HEK293 (cell line): ENCODE data around the gene PDLIM4.

ENCODE experiments used
- GLIS1 ChIP-seq: fragments of 450-650 bp; formaldehyde crosslinking; IDR thresholded peaks from 2 replicates; pipeline ENCODE4 v1.5.1; 2016; ENCODE audit warnings: missing biosample characterization, missing genetic modification characterization
- HOXA7 ChIP-seq: sonication (generic); formaldehyde crosslinking; IDR thresholded peaks from 2 replicates; pipeline ENCODE4 v1.8.1; 2022; ENCODE audit warnings: missing genetic modification reagents, borderline replicate concordance
- REPIN1 ChIP-seq: fragments of 450-650 bp; formaldehyde crosslinking; IDR thresholded peaks from 2 replicates; pipeline ENCODE4 v1.5.1; 2017; ENCODE audit warnings: missing biosample characterization, missing genetic modification characterization, low read depth
- SP3 ChIP-seq: fragments of 450-650 bp; formaldehyde crosslinking; IDR thresholded peaks from 2 replicates; pipeline ENCODE4 v1.5.1; 2016; ENCODE audit warnings: missing biosample characterization, missing genetic modification characterization
- YY2 ChIP-seq: fragments of 450-650 bp; formaldehyde crosslinking; IDR thresholded peaks from 2 replicates; pipeline ENCODE4 v1.5.1; 2016; ENCODE audit warnings: missing biosample characterization, missing genetic modification characterization
- ZBTB10 ChIP-seq: fragments of 450-650 bp; formaldehyde crosslinking; IDR thresholded peaks from 2 replicates; pipeline ENCODE4 v1.5.1; 2016; ENCODE audit warnings: missing biosample characterization, missing genetic modification characterization
- ZBTB21 ChIP-seq: fragments of 450-650 bp; formaldehyde crosslinking; IDR thresholded peaks from 2 replicates; pipeline ENCODE4 v1.5.1; 2017; ENCODE audit warnings: missing biosample characterization, missing genetic modification characterization
- ZBTB6 ChIP-seq: fragments of 450-650 bp; formaldehyde crosslinking; IDR thresholded peaks from 2 replicates; pipeline ENCODE4 v1.5.1; 2017; ENCODE audit warnings: missing biosample characterization, missing genetic modification characterization
- ZNF10 ChIP-seq: fragments of 450-650 bp; formaldehyde crosslinking; IDR thresholded peaks from 2 replicates; pipeline ENCODE4 v1.5.1; 2017; ENCODE audit warnings: missing biosample characterization, missing genetic modification characterization
- ZNF2 ChIP-seq: fragments of 450-650 bp; formaldehyde crosslinking; IDR thresholded peaks from 2 replicates; pipeline ENCODE4 v1.5.1; 2016; ENCODE audit warnings: missing biosample characterization, missing genetic modification characterization
- ZNF221 ChIP-seq: fragments of 450-650 bp; formaldehyde crosslinking; IDR thresholded peaks from 2 replicates; pipeline ENCODE4 v1.5.1; 2017; ENCODE audit warnings: missing biosample characterization, missing genetic modification characterization, borderline replicate concordance
- ZNF223 ChIP-seq: fragments of 450-650 bp; formaldehyde crosslinking; IDR thresholded peaks from 2 replicates; pipeline ENCODE4 v1.5.1; 2016; ENCODE audit warnings: missing biosample characterization, missing genetic modification characterization
- ZNF24 ChIP-seq: fragments of 450-650 bp; formaldehyde crosslinking; IDR thresholded peaks from 2 replicates; pipeline ENCODE4 v1.5.1; 2016; ENCODE audit warnings: missing biosample characterization, missing genetic modification characterization
- ZNF274 ChIP-seq, 2 experiments: fragments of 200-500 bp in 1 of 2; fragments of 450-650 bp in 1 of 2; sonication (Bioruptor generic) in 1 of 2; formaldehyde crosslinking in 1 of 2; IDR thresholded peaks; 2 replicates each; pipeline versions ENCODE4 v1.5.1 to v1.6.1; 2014 to 2016; ENCODE audit warnings: borderline replicate concordance in 1 of 2, inconsistent platforms in 1 of 2, low read length in 1 of 2, missing biosample characterization in 1 of 2, missing genetic modification characterization in 1 of 2
- ZNF341 ChIP-seq: fragments of 450-650 bp; formaldehyde crosslinking; IDR thresholded peaks from 2 replicates; pipeline ENCODE4; 2016; ENCODE audit warnings: low read depth, missing biosample characterization, missing genetic modification characterization
- ZNF350 ChIP-seq: fragments of 450-650 bp; formaldehyde crosslinking; IDR thresholded peaks from 2 replicates; pipeline ENCODE4 v1.5.0; 2017; ENCODE audit warnings: missing biosample characterization, mild to moderate bottlenecking, missing genetic modification characterization
- ZNF366 ChIP-seq: fragments of 450-650 bp; formaldehyde crosslinking; conservative IDR thresholded peaks from 2 replicates; pipeline ENCODE4 v1.5.1; 2016; ENCODE audit warnings: missing biosample characterization, missing genetic modification characterization
- ZNF391 ChIP-seq: fragments of 450-650 bp; formaldehyde crosslinking; IDR thresholded peaks from 2 replicates; pipeline ENCODE4 v1.5.1; 2016; ENCODE audit warnings: low read depth, missing biosample characterization, missing genetic modification characterization, borderline replicate concordance
- ZNF394 ChIP-seq: fragments of 450-650 bp; formaldehyde crosslinking; IDR thresholded peaks from 2 replicates; pipeline ENCODE4 v1.5.1; 2016; ENCODE audit warnings: missing biosample characterization, missing genetic modification characterization, mild to moderate bottlenecking, moderate library complexity, borderline replicate concordance
- ZNF561 ChIP-seq: fragments of 450-650 bp; IDR thresholded peaks from 2 replicates; pipeline ENCODE4 v1.5.1; 2018; ENCODE audit warnings: missing biosample characterization, missing genetic modification characterization, borderline replicate concordance
- ZNF621 ChIP-seq: fragments of 450-650 bp; formaldehyde crosslinking; IDR thresholded peaks from 2 replicates; pipeline ENCODE4 v1.5.1; 2017; ENCODE audit warnings: missing biosample characterization, missing genetic modification characterization
- ZNF629 ChIP-seq: fragments of 450-650 bp; formaldehyde crosslinking; IDR thresholded peaks from 2 replicates; pipeline ENCODE4 v1.5.1; 2017; ENCODE audit warnings: missing biosample characterization, missing genetic modification characterization
- ZNF785 ChIP-seq: fragments of 450-650 bp; formaldehyde crosslinking; IDR thresholded peaks from 2 replicates; pipeline ENCODE4 v1.5.1; 2016; ENCODE audit warnings: missing biosample characterization, missing genetic modification characterization
- ZSCAN16 ChIP-seq: fragments of 450-650 bp; formaldehyde crosslinking; IDR thresholded peaks from 2 replicates; pipeline ENCODE4 v1.5.1; 2016; ENCODE audit warnings: missing biosample characterization, missing genetic modification characterization
- ZXDB ChIP-seq: fragments of 450-650 bp; formaldehyde crosslinking; IDR thresholded peaks from 2 replicates; pipeline ENCODE4 v1.5.1; 2016; ENCODE audit warnings: missing biosample characterization, missing genetic modification characterization
- TF ChIP-seq, protein P1 (sequence below): fragments of 450-650 bp; formaldehyde crosslinking; IDR thresholded peaks from 2 replicates; pipeline ENCODE4 v1.5.1; 2016; ENCODE audit warnings: missing biosample characterization, missing genetic modification characterization, borderline replicate concordance
- TF ChIP-seq, protein P2 (sequence below): fragments of 450-650 bp; formaldehyde crosslinking; IDR thresholded peaks from 2 replicates; pipeline ENCODE4 v1.5.1; 2017; ENCODE audit warnings: missing biosample characterization, mild to moderate bottlenecking, missing genetic modification characterization, moderate library complexity

Gene PDLIM4

DNA sequence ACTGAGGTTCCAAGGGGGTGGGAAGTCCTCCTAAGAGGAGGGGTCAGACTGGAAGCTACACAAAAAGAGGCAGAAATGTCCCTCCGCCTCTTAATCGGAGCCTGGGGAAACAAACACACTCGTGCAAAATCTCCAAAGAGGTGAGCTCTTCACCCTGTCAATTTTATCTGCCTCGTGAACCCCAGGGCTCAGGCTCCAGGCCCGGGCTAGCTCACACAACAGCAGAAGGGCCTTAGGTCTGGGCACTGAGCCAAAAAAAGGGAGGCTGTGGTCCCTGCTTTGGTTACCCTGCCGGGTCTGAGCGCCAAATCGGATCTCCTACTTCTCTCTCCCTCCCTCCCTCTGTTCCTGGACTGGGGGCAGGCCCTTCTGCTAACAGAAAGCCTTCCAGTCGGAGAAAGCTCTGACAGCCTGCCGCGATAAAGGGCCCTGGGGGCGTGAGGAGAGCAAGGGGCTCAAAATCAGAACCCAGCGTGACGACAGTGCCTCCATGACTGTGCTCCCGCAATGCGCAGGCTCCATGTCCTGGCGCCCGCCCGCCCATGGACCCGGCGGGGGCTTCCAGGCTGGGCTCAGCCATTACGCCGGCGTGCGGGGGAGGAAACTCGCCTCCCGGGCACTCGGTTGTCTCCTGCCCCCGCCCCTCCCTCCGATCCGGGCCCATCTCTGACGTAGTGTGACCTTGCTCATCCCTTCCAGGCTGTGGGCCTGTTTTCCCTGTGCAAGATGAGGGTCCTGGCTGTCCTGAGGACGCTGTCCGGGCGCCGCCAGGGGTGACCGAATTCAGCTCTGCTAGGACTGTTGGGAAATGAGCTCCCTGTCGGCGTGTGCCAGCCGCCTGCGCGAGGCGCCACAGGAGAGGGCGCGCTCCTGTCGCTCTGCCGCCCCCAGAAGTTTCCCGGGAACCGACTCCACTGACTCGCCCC lies 35.8 kb downstream of the PDLIM4 start (continued):
- TF ChIP-seq, protein P1, sequence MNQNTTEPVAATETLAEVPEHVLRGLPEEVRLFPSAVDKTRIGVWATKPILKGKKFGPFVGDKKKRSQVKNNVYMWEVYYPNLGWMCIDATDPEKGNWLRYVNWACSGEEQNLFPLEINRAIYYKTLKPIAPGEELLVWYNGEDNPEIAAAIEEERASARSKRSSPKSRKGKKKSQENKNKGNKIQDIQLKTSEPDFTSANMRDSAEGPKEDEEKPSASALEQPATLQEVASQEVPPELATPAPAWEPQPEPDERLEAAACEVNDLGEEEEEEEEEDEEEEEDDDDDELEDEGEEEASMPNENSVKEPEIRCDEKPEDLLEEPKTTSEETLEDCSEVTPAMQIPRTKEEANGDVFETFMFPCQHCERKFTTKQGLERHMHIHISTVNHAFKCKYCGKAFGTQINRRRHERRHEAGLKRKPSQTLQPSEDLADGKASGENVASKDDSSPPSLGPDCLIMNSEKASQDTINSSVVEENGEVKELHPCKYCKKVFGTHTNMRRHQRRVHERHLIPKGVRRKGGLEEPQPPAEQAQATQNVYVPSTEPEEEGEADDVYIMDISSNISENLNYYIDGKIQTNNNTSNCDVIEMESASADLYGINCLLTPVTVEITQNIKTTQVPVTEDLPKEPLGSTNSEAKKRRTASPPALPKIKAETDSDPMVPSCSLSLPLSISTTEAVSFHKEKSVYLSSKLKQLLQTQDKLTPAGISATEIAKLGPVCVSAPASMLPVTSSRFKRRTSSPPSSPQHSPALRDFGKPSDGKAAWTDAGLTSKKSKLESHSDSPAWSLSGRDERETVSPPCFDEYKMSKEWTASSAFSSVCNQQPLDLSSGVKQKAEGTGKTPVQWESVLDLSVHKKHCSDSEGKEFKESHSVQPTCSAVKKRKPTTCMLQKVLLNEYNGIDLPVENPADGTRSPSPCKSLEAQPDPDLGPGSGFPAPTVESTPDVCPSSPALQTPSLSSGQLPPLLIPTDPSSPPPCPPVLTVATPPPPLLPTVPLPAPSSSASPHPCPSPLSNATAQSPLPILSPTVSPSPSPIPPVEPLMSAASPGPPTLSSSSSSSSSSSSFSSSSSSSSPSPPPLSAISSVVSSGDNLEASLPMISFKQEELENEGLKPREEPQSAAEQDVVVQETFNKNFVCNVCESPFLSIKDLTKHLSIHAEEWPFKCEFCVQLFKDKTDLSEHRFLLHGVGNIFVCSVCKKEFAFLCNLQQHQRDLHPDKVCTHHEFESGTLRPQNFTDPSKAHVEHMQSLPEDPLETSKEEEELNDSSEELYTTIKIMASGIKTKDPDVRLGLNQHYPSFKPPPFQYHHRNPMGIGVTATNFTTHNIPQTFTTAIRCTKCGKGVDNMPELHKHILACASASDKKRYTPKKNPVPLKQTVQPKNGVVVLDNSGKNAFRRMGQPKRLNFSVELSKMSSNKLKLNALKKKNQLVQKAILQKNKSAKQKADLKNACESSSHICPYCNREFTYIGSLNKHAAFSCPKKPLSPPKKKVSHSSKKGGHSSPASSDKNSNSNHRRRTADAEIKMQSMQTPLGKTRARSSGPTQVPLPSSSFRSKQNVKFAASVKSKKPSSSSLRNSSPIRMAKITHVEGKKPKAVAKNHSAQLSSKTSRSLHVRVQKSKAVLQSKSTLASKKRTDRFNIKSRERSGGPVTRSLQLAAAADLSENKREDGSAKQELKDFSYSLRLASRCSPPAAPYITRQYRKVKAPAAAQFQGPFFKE (tag by site-specific recombination) = no peak
- TF ChIP-seq ZNF341 (tag by site-specific recombination) (peak; percentile 91), REPIN1 (peak; percentile 59; the same call in 1 of the 2 replicates), ZNF350 (tag by site-specific recombination) (no peak), YY2 (tag by site-specific recombination) (peak; percentile 87), ZNF621 (tag by site-specific recombination) (no peak), ZNF366 (tag by site-specific recombination) (peak; percentile 88), ZBTB6 (peak; percentile 99), SP3 (0 out of 2 replicates have a peak, but pooled peaks have one; percentile 7), ZNF629 (peak; percentile 96), HOXA7 (no peak), ZNF24 (tag by site-specific recombination) (peak; percentile 61; the same call in 1 of the 2 replicates), ZNF221 (tag by site-specific recombination) (no peak; the same call in 1 of the 2 replicates), ZNF785 (peak; percentile 68), ZBTB21 (peak; percentile 89), ZNF223 (tag by site-specific recombination) (peak; percentile 71; the same call in 1 of the 2 replicates), ZNF274 (IDR thresholded peaks at IDR 0.05; ENCODE audit: low read length) (no peak), ZNF274 (tag by site-specific recombination; IDR thresholded peaks at IDR 0.05; ENCODE audit: borderline replicate concordance) (no peak), ZNF561 (tag by site-specific recombination) (peak; percentile 94), ZXDB (tag by site-specific recombination) (peak; percentile 77), ZSCAN16 (tag by site-specific recombination) (peak; percentile 37; the same call in 1 of the 2 replicates), ZBTB10 (peak; percentile 64; the same call in 1 of the 2 replicates), ZNF394 (peak; percentile 9; the same call in 1 of the 2 replicates), ZNF10 (peak; percentile 36; the same call in 1 of the 2 replicates), ZNF391 (0 out of 2 replicates have a peak, but pooled peaks have one; percentile 16), ZNF2 (tag by site-specific recombination) (peak; percentile 79), GLIS1 (tag by site-specific recombination) (peak; percentile 64)
- TF ChIP-seq, protein P2, sequence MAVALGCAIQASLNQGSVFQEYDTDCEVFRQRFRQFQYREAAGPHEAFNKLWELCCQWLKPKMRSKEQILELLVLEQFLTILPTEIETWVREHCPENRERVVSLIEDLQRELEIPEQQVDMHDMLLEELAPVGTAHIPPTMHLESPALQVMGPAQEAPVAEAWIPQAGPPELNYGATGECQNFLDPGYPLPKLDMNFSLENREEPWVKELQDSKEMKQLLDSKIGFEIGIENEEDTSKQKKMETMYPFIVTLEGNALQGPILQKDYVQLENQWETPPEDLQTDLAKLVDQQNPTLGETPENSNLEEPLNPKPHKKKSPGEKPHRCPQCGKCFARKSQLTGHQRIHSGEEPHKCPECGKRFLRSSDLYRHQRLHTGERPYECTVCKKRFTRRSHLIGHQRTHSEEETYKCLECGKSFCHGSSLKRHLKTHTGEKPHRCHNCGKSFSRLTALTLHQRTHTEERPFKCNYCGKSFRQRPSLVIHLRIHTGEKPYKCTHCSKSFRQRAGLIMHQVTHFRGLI (tag by site-specific recombination) = peak; percentile 95
